GM23338 (cell line): Measurements from ENCODE around the gene ZSWIM3.

Experiments
- EZH2 ChIP-seq: fragments of 200-600 bp; sonication (generic); IDR thresholded peaks from one replicate; pipeline ENCODE4 v1.8.0; 2017; ENCODE audit warnings: antibody characterized with exemption, mild to moderate bottlenecking, low read depth; ENCODE audit not compliant: unreplicated experiment
- EZH2phosphoT487 ChIP-seq: fragments of 200-600 bp; sonication (generic); IDR thresholded peaks from one replicate; pipeline ENCODE4 v1.8.1; 2018; ENCODE audit warnings: antibody characterized with exemption; ENCODE audit not compliant: unreplicated experiment
- POLR2AphosphoS5 ChIP-seq: IDR thresholded peaks from 2 replicates; pipeline ENCODE4 v1.6.1; 2016; ENCODE audit warnings: antibody characterized with exemption, low read depth
- TF ChIP-seq, protein P1 (sequence below), 2 experiments: fragments of 200-600 bp in 1 of 2; sonication (generic) in 1 of 2; conservative IDR thresholded peaks; 2 replicates each; pipeline versions ENCODE4 v1.5.1 to v1.6.1; 2016 to 2017; ENCODE audit warnings: antibody characterized with exemption in 2 of 2, low read depth in 2 of 2, mild to moderate bottlenecking in 2 of 2, moderate library complexity in 1 of 2

DNA sequence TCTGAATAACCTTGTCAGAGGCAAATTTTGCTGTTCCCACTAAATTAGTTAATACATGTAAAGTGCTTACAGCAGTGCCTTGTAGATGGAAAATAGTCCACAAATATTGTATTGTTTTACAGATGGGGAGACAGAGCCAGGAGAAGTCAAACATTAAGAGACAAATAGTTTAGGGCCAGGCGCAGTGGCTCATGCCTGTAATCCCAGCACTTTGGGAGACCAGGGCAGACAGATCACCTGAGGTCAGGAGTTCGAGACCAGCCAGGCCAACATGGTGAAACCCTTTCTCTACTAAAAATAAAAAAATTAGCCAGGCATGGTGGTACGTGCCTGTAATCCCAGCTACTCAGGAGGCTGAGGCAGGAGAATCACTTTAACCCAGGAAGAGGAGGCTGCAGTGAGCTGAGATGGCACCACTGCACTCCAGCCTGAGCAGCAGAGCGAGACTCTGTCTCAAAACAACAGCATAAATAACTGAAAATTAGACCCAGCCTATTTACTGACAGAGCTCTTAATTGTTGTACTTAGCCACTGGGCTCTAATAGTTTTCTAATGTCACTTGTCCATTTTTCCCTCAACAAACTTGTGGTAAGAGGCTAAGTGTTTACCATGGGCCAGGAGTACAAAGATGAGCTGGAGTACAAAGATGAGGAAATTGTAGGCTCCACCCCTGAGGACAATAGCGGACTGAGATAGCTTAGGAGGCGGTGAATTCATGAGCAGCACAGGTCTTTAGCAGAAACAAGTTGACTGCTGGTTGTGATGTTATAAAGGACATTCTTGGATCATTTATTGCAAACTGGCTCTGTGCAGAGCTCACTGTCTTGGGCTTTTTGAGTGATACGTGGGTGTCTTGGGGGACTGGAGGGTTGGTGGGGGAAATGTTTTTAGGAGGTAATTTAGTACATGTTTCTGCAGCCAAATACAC is 6.4 kb downstream of the ZSWIM3 start:
- TF ChIP-seq EZH2 (no peak), EZH2phosphoT487 (no peak), POLR2AphosphoS5 (no peak)
- TF ChIP-seq, protein P1, sequence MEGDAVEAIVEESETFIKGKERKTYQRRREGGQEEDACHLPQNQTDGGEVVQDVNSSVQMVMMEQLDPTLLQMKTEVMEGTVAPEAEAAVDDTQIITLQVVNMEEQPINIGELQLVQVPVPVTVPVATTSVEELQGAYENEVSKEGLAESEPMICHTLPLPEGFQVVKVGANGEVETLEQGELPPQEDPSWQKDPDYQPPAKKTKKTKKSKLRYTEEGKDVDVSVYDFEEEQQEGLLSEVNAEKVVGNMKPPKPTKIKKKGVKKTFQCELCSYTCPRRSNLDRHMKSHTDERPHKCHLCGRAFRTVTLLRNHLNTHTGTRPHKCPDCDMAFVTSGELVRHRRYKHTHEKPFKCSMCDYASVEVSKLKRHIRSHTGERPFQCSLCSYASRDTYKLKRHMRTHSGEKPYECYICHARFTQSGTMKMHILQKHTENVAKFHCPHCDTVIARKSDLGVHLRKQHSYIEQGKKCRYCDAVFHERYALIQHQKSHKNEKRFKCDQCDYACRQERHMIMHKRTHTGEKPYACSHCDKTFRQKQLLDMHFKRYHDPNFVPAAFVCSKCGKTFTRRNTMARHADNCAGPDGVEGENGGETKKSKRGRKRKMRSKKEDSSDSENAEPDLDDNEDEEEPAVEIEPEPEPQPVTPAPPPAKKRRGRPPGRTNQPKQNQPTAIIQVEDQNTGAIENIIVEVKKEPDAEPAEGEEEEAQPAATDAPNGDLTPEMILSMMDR (conservative IDR thresholded peaks at IDR 0.05; ENCODE audit: low read depth in 2 of 2), result no peak
